GM21529 (cell line): ENCODE results near the gene GJA3.

Experiments used
- ATAC-seq: cut with Tn5 transposase; IDR thresholded peaks from one replicate; pipeline ENCODE4 v1.9.1; 2021; ENCODE audit not compliant: unreplicated experiment

GJA3 gene

DNA sequence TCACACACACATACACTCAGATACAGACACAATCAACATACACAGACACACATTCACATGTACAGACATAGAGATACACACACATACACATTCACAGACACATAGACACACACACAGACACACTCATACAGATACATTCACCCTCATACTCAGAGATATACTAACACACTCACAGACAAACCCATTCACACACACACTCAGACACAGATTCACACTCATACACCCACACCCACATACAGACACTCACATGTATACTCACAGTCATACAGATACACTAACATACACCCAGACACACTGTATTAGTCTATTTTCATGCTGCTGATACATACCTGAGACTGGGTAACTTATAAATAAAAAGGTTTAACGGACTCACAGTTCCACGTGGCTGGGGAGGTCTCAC is 30.8 kb downstream of the GJA3 start:
- no peak for ATAC-seq

DNA sequence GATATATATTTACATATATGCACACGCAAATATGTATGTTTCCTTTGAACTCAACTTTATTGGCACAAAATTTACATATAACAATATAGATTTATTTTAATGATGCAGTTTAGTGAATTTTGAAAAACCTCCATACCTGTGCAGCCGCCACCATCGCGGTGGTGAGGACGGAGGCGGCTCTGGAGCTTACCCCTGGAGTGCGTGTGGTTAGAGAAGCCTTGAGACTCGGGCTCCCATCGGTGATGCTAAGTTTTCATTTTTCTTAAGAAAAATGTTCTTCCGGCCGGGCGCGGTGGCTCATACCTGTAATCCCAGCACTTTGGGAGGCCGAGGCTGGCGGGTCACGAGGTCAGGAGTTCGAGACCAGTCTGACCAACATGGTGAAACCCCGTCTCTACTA is 31.8 kb downstream of the GJA3 start:
- ATAC-seq: no peak

GRCh38 chr13:20128459-20128931 is 32.4 kb downstream of the GJA3 start:
- peak; percentile 3 for ATAC-seq

DNA sequence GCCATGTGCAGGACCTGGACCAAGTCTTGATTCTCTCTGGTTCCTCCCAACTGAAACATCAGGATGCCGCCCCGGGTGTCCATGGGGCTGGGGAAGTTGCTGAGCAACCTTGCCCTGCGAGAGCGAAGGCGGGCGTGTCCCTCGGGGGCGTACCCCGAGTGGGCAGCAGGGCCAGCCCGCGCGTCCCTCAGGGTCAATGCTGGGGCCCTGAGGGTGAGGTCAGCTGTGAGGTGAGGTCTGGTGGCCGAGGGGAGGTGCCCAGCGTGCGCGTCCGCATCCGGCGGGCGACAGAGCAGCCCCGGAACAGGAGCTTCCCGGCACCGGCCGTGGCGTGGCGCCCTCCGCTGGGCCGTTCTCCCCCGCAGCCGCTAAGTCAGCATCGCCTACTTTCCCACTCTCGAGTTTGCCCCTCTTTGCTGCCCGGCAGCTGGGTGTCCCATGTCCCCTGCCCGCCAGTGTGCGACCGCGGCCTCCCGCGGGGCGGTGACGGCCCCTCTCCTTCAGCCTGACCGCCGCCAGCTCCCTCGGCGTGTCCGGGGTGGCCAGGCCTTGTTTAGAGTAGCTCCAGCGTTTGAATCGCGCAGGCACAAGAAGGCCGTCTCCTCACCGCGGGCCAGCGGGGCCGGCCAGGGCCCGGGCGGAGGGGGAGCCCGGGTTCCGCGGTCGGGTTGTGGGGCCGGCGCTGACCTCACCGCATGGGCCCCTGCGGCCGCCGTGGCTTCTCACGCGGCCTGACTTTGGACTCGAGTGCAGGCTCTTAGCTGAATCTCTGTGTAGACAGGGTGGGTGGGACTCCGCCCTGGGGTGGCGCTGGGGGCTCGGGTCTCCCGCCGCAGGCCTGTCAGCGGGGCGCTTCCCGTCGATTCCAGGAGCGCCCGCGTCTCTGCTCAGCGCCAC is 33.0 kb downstream of the GJA3 start:
- ATAC-seq: peak; percentile 71

DNA sequence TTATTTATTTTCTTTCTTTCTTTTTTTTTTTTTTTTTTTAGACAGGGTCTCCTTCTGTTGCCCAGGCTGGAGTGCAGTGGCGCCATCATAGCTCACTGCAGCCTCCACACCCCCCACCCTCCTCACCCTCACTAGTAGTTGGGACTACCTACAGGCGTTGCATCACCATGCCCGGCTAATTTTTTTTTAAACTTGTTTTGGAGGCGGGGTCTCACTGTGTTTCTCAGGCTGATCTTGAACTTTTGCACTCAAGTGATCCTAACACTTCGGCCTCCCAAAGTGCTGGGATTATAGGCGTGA is 33.6 kb downstream of the GJA3 start:
- ATAC-seq: no peak

- no peak for ATAC-seq
These were observed 34.2 kb downstream of the GJA3 start for GRCh38 chr13:20126541-20127261.

- ATAC-seq: no peak
These were observed 35.1 kb downstream of the GJA3 start for GRCh38 chr13:20125783-20126165.

- ATAC-seq: no peak
These were observed 35.6 kb downstream of the GJA3 start for GRCh38 chr13:20125129-20125782.

DNA sequence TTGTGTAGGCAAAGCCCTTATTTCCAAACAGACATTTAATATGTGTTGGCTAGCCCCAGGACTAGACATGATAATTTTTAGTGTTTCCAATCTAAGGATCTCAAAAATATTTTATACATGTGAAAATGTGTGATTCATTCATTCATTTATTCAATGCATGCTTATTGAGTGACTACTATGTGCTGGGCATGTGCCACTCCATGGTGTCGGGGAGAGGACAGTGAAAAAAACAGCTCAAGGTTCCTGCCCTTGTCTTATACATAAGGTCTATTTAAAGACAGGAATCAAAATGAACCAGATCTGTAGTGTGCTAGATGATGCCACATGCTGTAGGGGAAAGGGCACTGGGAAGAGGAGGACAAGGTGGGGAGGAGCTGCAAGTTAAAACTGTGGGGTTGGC is 36.5 kb downstream of the GJA3 start:
- ATAC-seq: no peak

DNA sequence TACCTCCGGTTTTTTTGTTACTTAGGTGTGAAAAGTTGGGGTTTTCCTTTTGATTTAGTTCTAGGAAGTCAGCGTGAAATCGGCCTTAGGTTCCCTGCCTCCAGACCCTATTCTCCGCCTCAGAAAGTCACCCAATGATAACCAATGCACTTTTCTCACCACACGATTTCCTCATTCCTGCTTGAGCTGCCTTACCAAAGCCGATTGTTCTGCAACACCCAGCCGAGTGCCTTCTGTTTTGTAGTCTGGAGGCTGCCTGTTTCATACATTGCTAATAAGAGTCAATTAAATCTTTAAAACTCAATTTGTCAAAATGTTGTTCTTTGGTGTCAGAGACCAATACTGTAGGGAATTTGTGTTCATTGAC is 39.7 kb downstream of the GJA3 start:
- ATAC-seq: no peak

GRCh38 chr13:20119960-20120359 is 40.9 kb downstream of the GJA3 start:
- ATAC-seq: no peak

GRCh38 chr13:20118268-20119140 is 42.3 kb downstream of the GJA3 start:
- ATAC-seq: peak; percentile 31

- ATAC-seq: no peak
These were observed 44.6 kb downstream of the GJA3 start for GRCh38 chr13:20116213-20116612.

- ATAC-seq: no peak
These were observed 46.7 kb downstream of the GJA3 start for GRCh38 chr13:20114066-20114610.

GRCh38 chr13:20109037-20109436 is 51.8 kb downstream of the GJA3 start:
- ATAC-seq: no peak

GRCh38 chr13:20106742-20107141 is 54.1 kb downstream of the GJA3 start:
- ATAC-seq: no peak

- ATAC-seq: no peak
These were observed 55.6 kb downstream of the GJA3 start for GRCh38 chr13:20105161-20105689.

GRCh38 chr13:20102525-20103180 is 58.2 kb downstream of the GJA3 start:
- no peak for ATAC-seq

DNA sequence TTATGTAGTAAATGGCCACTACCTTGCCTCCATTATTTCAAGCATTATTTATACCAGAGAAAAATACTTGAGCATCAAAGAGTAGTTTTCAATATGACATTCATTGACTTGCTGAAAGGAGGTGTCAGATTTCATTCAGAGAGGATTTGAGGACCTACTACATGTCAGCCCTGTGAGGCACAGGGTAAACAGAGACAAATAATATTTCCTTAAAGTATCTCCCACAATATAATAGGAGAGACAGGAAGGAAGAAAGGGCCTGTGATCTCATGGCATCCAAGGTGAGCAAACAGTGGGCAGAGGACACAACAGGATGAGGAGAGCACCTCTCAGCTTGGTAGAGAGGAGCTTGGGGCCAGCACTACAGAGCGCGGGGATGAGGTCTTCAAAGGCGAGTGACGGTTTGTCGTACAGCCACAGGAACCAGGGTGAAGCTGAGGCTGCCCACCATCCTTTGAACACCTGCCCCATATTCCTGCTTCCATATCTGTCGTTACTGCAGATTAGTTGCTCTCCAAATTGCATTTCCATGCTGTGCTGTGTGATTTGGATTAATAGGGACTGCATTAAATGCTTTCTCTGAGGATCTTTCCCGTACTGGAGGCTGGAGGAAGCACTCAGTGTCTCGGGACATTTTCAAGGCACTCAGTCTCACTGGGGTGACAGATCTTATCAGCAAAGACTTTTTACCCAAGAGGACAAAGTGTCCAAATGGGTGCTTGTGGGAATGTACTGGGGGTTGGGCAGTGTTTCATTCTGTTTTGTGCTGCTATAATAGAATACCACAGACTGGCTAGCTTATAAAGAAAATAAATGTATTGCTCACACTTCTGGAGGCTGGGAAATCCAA is 59.2 kb downstream of the GJA3 start:
- no peak for ATAC-seq
